ENCODE results near the gene CYSTM1. TPM values are rescaled to one million over a fixed set of nuclear protein-coding genes. Genes with fewer than 3 reads are reported as not detected.

CYSTM1 gene
- total and polyA plus RNA-seq, 7 donors = 23.8 to 597 (median 51.7) TPM

DNA sequence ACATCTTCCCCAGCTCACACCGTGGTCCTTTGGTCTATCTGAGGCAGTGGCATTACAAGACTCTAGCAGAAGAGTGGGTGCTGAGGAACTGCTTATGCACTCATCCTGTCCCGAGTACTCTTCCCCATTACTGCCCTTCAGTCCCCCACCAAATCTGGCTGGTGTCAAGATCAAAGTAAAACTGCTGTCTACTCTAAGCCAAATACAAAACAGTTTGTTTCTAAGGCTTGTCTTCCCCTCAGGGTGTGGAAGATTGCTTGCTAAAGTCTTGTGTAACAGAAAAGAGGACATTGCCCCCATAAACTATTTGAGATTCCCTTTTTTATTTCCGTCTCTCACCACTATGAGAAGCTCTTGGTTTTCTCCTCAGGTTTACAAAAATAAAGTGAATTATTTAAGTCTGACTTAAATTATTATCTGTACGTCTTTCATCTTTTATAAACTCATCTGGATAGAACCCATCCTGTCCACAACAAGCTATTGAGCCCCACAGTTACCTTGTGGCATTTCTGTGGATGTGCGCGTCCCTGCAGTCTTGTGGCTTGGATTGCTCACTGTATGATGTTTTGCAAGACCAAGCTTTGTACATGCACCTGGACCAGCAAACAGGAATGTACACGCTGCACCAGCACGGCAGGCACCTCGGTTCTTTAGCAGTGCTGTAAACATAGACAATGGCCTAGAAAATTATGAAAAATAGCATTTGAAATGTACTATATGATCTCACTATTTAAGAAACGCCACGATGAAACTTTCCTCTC, 61.0 kb downstream of the CYSTM1 start:
- H3K27ac ChIP-seq = no peak overlapping the region
- H3K4me3 ChIP-seq = no peak overlapping the region
- no peak for DNase-seq
- no peaks in the 10 kb centered on the region for H3K27me3 ChIP-seq
- TF ChIP-seq POLR2A (IDR thresholded peaks at IDR 0.05) (no peak), EP300 (IDR thresholded peaks at IDR 0.05) (no peak), POLR2AphosphoS5 (IDR thresholded peaks at IDR 0.05) (no peak)
- TF ChIP-seq, protein P1, sequence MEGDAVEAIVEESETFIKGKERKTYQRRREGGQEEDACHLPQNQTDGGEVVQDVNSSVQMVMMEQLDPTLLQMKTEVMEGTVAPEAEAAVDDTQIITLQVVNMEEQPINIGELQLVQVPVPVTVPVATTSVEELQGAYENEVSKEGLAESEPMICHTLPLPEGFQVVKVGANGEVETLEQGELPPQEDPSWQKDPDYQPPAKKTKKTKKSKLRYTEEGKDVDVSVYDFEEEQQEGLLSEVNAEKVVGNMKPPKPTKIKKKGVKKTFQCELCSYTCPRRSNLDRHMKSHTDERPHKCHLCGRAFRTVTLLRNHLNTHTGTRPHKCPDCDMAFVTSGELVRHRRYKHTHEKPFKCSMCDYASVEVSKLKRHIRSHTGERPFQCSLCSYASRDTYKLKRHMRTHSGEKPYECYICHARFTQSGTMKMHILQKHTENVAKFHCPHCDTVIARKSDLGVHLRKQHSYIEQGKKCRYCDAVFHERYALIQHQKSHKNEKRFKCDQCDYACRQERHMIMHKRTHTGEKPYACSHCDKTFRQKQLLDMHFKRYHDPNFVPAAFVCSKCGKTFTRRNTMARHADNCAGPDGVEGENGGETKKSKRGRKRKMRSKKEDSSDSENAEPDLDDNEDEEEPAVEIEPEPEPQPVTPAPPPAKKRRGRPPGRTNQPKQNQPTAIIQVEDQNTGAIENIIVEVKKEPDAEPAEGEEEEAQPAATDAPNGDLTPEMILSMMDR (IDR thresholded peaks at IDR 0.05) = no peak
- intact Hi-C loops (cut with DNase I) = no loop called here
- no peaks in the 10 kb centered on the region for H3K36me3 ChIP-seq
- no peaks in the 10 kb centered on the region for H3K9me3 ChIP-seq
- H3K4me1 ChIP-seq = peaks cover 0 to 19% (median 15%) of the 10 kb centered on the region in 4 donors
- WGBS, 2 donors = 56 to 78% methylated on average over 11 of the region's 11 CpGs

GRCh38 chr5:140236891-140237598, 62.1 kb downstream of the CYSTM1 start:
- TF ChIP-seq EP300 (IDR thresholded peaks at IDR 0.05) (no peak), POLR2A (IDR thresholded peaks at IDR 0.05) (no peak), POLR2AphosphoS5 (IDR thresholded peaks at IDR 0.05) (no peak)
- TF ChIP-seq, protein P1 (IDR thresholded peaks at IDR 0.05) = no peak
- Histone ChIP-seq H3K9me3 (no peaks in the 10 kb centered on the region), H3K4me3 (no peak overlapping the region), H3K4me1 (peaks cover 0 to 30% (median 26%) of the 10 kb centered on the region in 4 donors), H3K36me3 (no peaks in the 10 kb centered on the region), H3K27ac (no peak overlapping the region), H3K27me3 (no peaks in the 10 kb centered on the region)
- no peak for DNase-seq
- intact Hi-C loops (cut with DNase I) = no loop called here
- WGBS, 2 donors = 82 to 91% methylated on average over 6 of the region's 6 CpGs

GRCh38 chr5:140238756-140239155, 63.8 kb downstream of the CYSTM1 start:
- no peaks in the 10 kb centered on the region for H3K27me3 ChIP-seq
- TF ChIP-seq POLR2AphosphoS5 (IDR thresholded peaks at IDR 0.05) = no peak
- no peak for TF ChIP-seq POLR2A (IDR thresholded peaks at IDR 0.05)
- TF ChIP-seq, protein P1 (IDR thresholded peaks at IDR 0.05) = no peak
- TF ChIP-seq EP300 (IDR thresholded peaks at IDR 0.05) = no peak
- peaks cover 0 to 47% (median 43%) of the 10 kb centered on the region in 4 donors for H3K4me1 ChIP-seq
- intact Hi-C loops (cut with DNase I) = no loop called here
- no peak overlapping the region for H3K4me3 ChIP-seq
- no peak overlapping the region for H3K27ac ChIP-seq
- WGBS, 2 donors = 95 to 97% methylated on average over 6 of the region's 6 CpGs
- no peaks in the 10 kb centered on the region for H3K9me3 ChIP-seq
- H3K36me3 ChIP-seq = no peaks in the 10 kb centered on the region
- no peak for DNase-seq

DNA sequence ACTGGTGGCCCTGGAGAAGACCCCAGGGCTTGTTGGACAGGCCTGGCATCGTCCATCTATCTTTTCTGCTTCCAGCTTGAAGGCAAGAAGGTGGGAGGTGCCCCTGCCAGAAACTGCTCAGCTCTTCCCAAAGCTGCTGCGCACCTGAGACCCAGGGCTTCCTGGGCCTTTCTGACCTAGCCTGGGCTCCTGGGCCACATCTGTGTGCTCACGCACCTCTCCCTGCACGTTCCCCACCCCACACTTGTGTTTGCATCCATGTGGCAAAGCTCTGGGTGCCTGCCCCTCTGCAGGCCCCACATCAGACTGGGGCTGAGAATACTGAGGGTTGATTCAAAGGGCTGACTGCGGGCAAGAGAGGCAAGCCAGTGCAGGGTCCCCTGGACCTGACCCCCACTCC, 64.5 kb downstream of the CYSTM1 start:
- TF ChIP-seq EP300 (IDR thresholded peaks at IDR 0.05) (no peak), POLR2A (IDR thresholded peaks at IDR 0.05) (no peak), POLR2AphosphoS5 (IDR thresholded peaks at IDR 0.05) (no peak)
- TF ChIP-seq, protein P1 (IDR thresholded peaks at IDR 0.05) = no peak
- DNase-seq = no peak
- intact Hi-C loops (cut with DNase I) = no loop called here
- 96 to 99% methylated on average over 5 of the region's 5 CpGs for WGBS, 2 donors
- Histone ChIP-seq H3K9me3 (no peaks in the 10 kb centered on the region), H3K4me1 (peaks cover 0 to 54% (median 47%) of the 10 kb centered on the region in 4 donors), H3K27ac (peak overlapping the region; percentile 67 to 91 (median 82)), H3K27me3 (no peaks in the 10 kb centered on the region), H3K36me3 (no peaks in the 10 kb centered on the region), H3K4me3 (no peak overlapping the region)

Measured in sigmoid colon (tissue), 7 donors.